GM12878 (cell line): ENCODE results near the gene IGF1R.

Source experiments
- BCL3 ChIP-seq: IDR thresholded peaks from 2 replicates; pipeline ENCODE4 v1.6.1; 2011; ENCODE audit warnings: borderline replicate concordance, low read depth, mild to moderate bottlenecking, moderate library complexity, low read length; ENCODE audit not compliant: insufficient read depth, poor library complexity, severe bottlenecking
- CREM ChIP-seq: IDR thresholded peaks from 2 replicates; pipeline ENCODE4 v1.6.1; 2014; ENCODE audit warnings: antibody characterized with exemption, low read depth
- CTCF ChIP-seq, 3 experiments: IDR thresholded peaks in 2 of 3; conservative IDR thresholded peaks in 1 of 3; 2 replicates each; pipeline ENCODE4 v1.5.1; 2011; ENCODE audit warnings: low read depth in 3 of 3, low read length in 3 of 3, mild to moderate bottlenecking in 3 of 3, control low read depth in 2 of 3, moderate library complexity in 2 of 3, inconsistent platforms in 1 of 3, mixed read lengths in 1 of 3; ENCODE audit not compliant: control insufficient read depth in 2 of 3, insufficient read depth in 1 of 3; ENCODE audit errors: extremely low read depth in 1 of 3
- HDAC2 ChIP-seq: fragments of 200-600 bp; sonication (generic); IDR thresholded peaks from 2 replicates; pipeline ENCODE4 v1.6.1; 2017
- NBN ChIP-seq: fragments of 450-650 bp; IDR thresholded peaks from 2 replicates; pipeline ENCODE4 v1.6.1; 2016
- NR2C2 ChIP-seq: IDR thresholded peaks from 2 replicates; pipeline ENCODE4 v1.6.1; 2011; ENCODE audit warnings: borderline replicate concordance, low read depth; ENCODE audit not compliant: control insufficient read depth, insufficient read length
- PBX3 ChIP-seq: IDR thresholded peaks from 2 replicates; pipeline ENCODE4 v1.6.1; 2011; ENCODE audit warnings: mild to moderate bottlenecking, low read depth, low read length, moderate library complexity; ENCODE audit not compliant: insufficient replicate concordance
- POLR2A ChIP-seq: IDR thresholded peaks from 2 replicates; pipeline ENCODE4 v1.6.1; 2011; ENCODE audit warnings: low read depth, mild to moderate bottlenecking, low read length
- POLR2AphosphoS5 ChIP-seq: IDR thresholded peaks from 2 replicates; pipeline ENCODE4 v1.6.1; 2011; ENCODE audit warnings: mild to moderate bottlenecking, low read length, inconsistent platforms
- SMARCA5 ChIP-seq: fragments of 450-650 bp; IDR thresholded peaks from 2 replicates; pipeline ENCODE4 v1.6.1; 2017; ENCODE audit warnings: mild to moderate bottlenecking
- USF2 ChIP-seq: IDR thresholded peaks from 2 replicates; pipeline ENCODE4 v1.6.1; 2011; ENCODE audit warnings: low read depth, low read length, improper control_type of control experiment, borderline replicate concordance

- TF ChIP-seq CTCF (IDR thresholded peaks at IDR 0.05 in 2 of 3, conservative IDR thresholded peaks at IDR 0.05 in 1 of 3; ENCODE audit: control insufficient read depth in 2 of 3, extremely low read depth in 1 of 3, insufficient read depth in 1 of 3, low read depth in 3 of 3, low read length in 3 of 3), result no peak
- no peak for TF ChIP-seq POLR2AphosphoS5
- TF ChIP-seq BCL3, result no peak
- TF ChIP-seq CREM, result no peak
- no peak for TF ChIP-seq POLR2A
- no peak for TF ChIP-seq USF2
- no peak for TF ChIP-seq PBX3
- no peak for TF ChIP-seq NR2C2
- no peak for TF ChIP-seq NBN
- no peak for TF ChIP-seq HDAC2
- no peak for TF ChIP-seq SMARCA5
Observed at GRCh38 chr15:98616397-98616796, 31.9 kb upstream of the IGF1R start.
